ENCODE data around the gene LAMTOR4.
"Not testable (repeated sequence)": the region's sequence is repeated elsewhere in the genome, so short reads cannot be mapped to it uniquely, and the experiment has no call there.

Gene LAMTOR4

GRCh38 chr7:100195222-100195621, 46.5 kb downstream of the LAMTOR4 start:
- no peak overlapping the region for H3K4me3 ChIP-seq (ENCODE audit: low read length)
- no peaks in the 10 kb centered on the region for H3K9me3 ChIP-seq (replicated peaks; ENCODE audit: insufficient read depth, low read length)
- no peak overlapping the region for H3K9ac ChIP-seq (ENCODE audit: low read length)
- peaks cover 2% of the 10 kb centered on the region; the same call in 1 of the 2 replicates for H3K4me1 ChIP-seq (ENCODE audit: low read length)
- H3K27ac ChIP-seq (ENCODE audit: low read length): no peak overlapping the region
- no peak for TF ChIP-seq EZH2phosphoT487 (IDR thresholded peaks at IDR 0.05; ENCODE audit: low read length)
- TF ChIP-seq EZH2 (optimal IDR thresholded peaks at IDR 0.05; ENCODE audit: low read depth, low read length): no peak
- no peak for TF ChIP-seq CTCF (IDR thresholded peaks at IDR 0.05; ENCODE audit: low read length)
- H3K9me2 ChIP-seq (replicated peaks; ENCODE audit: insufficient read depth, low read length): no peaks in the 10 kb centered on the region
- no peak overlapping the region for H3K4me2 ChIP-seq (ENCODE audit: low read depth, low read length)
- DNase-seq: no peak
- H3K79me2 ChIP-seq (ENCODE audit: low read length): no peaks in the 10 kb centered on the region
- no peaks in the 10 kb centered on the region for H4K20me1 ChIP-seq (ENCODE audit: insufficient read depth, low read length)
- H3K27me3 ChIP-seq (replicated peaks; ENCODE audit: insufficient read depth, low read length): peaks cover 14% of the 10 kb centered on the region; the same call in 1 of the 2 replicates
- no peak overlapping the region for H2AFZ ChIP-seq (ENCODE audit: low read length)
- H3K36me3 ChIP-seq (replicated peaks; ENCODE audit: insufficient read depth, low read length): no peaks in the 10 kb centered on the region
- 0 out of 2 replicates have a peak, but pooled peaks cover 3% of the 10 kb centered on the region for H3F3A ChIP-seq (ENCODE audit: insufficient read depth, low read length)

- not testable (repeated sequence) for H3F3A ChIP-seq (ENCODE audit: insufficient read depth, low read length); H3K36me3 ChIP-seq (replicated peaks; ENCODE audit: insufficient read depth, low read length); H4K20me1 ChIP-seq (ENCODE audit: insufficient read depth, low read length); H3K4me1 ChIP-seq (ENCODE audit: low read length); H3K9ac ChIP-seq (ENCODE audit: low read length); H3K9me2 ChIP-seq (replicated peaks; ENCODE audit: insufficient read depth, low read length); H3K9me3 ChIP-seq (replicated peaks; ENCODE audit: insufficient read depth, low read length); H2AFZ ChIP-seq (ENCODE audit: low read length); H3K79me2 ChIP-seq (ENCODE audit: low read length); H3K27ac ChIP-seq (ENCODE audit: low read length); H3K4me3 ChIP-seq (ENCODE audit: low read length)
- Histone ChIP-seq H3K27me3 (replicated peaks; ENCODE audit: insufficient read depth, low read length) (peaks cover 21% of the 10 kb centered on the region), H3K4me2 (ENCODE audit: low read depth, low read length) (peak overlapping the region; percentile 45; the same call in 1 of the 2 replicates)
- peak; percentile 56 for DNase-seq
Measured at GRCh38 chr7:100195901-100196322, 47.2 kb downstream of the LAMTOR4 start.

- Histone ChIP-seq H3K4me2 (ENCODE audit: low read depth, low read length) (no peak overlapping the region), H3K27ac (ENCODE audit: low read length) (no peak overlapping the region), H3K9me2 (replicated peaks; ENCODE audit: insufficient read depth, low read length) (no peaks in the 10 kb centered on the region), H3K27me3 (replicated peaks; ENCODE audit: insufficient read depth, low read length) (peaks cover 38% of the 10 kb centered on the region), H3K4me3 (ENCODE audit: low read length) (no peak overlapping the region), H3F3A (ENCODE audit: insufficient read depth, low read length) (0 out of 2 replicates have a peak, but pooled peaks cover 3% of the 10 kb centered on the region), H3K79me2 (ENCODE audit: low read length) (no peaks in the 10 kb centered on the region), H3K36me3 (replicated peaks; ENCODE audit: insufficient read depth, low read length) (no peaks in the 10 kb centered on the region), H3K9me3 (replicated peaks; ENCODE audit: insufficient read depth, low read length) (no peaks in the 10 kb centered on the region), H4K20me1 (ENCODE audit: insufficient read depth, low read length) (no peaks in the 10 kb centered on the region), H3K9ac (ENCODE audit: low read length) (no peak overlapping the region), H3K4me1 (ENCODE audit: low read length) (no peaks in the 10 kb centered on the region), H2AFZ (ENCODE audit: low read length) (no peak overlapping the region)
- no peak for TF ChIP-seq CTCF (IDR thresholded peaks at IDR 0.05; ENCODE audit: low read length)
- no peak for TF ChIP-seq EZH2phosphoT487 (IDR thresholded peaks at IDR 0.05; ENCODE audit: low read length)
- TF ChIP-seq EZH2 (optimal IDR thresholded peaks at IDR 0.05; ENCODE audit: low read depth, low read length): no peak
- no peak for DNase-seq
Measured at GRCh38 chr7:100198266-100198665, 49.5 kb downstream of the LAMTOR4 start.

- no peak overlapping the region for H2AFZ ChIP-seq (ENCODE audit: low read length)
- no peak overlapping the region for H3K4me2 ChIP-seq (ENCODE audit: low read depth, low read length)
- no peaks in the 10 kb centered on the region for H3K79me2 ChIP-seq (ENCODE audit: low read length)
- no peaks in the 10 kb centered on the region for H3F3A ChIP-seq (ENCODE audit: insufficient read depth, low read length)
- no peak overlapping the region for H3K9ac ChIP-seq (ENCODE audit: low read length)
- TF ChIP-seq EZH2 (optimal IDR thresholded peaks at IDR 0.05; ENCODE audit: low read depth, low read length) (no peak), CTCF (IDR thresholded peaks at IDR 0.05; ENCODE audit: low read length) (no peak), EZH2phosphoT487 (IDR thresholded peaks at IDR 0.05; ENCODE audit: low read length) (no peak)
- H3K36me3 ChIP-seq (replicated peaks; ENCODE audit: insufficient read depth, low read length): no peaks in the 10 kb centered on the region
- H3K9me2 ChIP-seq (replicated peaks; ENCODE audit: insufficient read depth, low read length): no peaks in the 10 kb centered on the region
- H4K20me1 ChIP-seq (ENCODE audit: insufficient read depth, low read length): no peaks in the 10 kb centered on the region
- no peaks in the 10 kb centered on the region for H3K4me1 ChIP-seq (ENCODE audit: low read length)
- H3K9me3 ChIP-seq (replicated peaks; ENCODE audit: insufficient read depth, low read length): no peaks in the 10 kb centered on the region
- peaks cover 41% of the 10 kb centered on the region for H3K27me3 ChIP-seq (replicated peaks; ENCODE audit: insufficient read depth, low read length)
- no peak overlapping the region for H3K27ac ChIP-seq (ENCODE audit: low read length)
- no peak for DNase-seq
- H3K4me3 ChIP-seq (ENCODE audit: low read length): no peak overlapping the region
Measured at GRCh38 chr7:100200693-100201092, 52.0 kb downstream of the LAMTOR4 start.

Measured in MM.1S (cell line).